Activated CD4-positive, alpha-beta memory T cell treated with anti-CD3 and anti-CD28 coated beads, Interleukin-2, amount 10 ng/mL, durations not matched to agents 7 days and 5 days (primary cell): ENCODE results near the gene FARP2. TPM values are rescaled to one million over a fixed set of nuclear protein-coding genes. Genes with fewer than 3 reads are reported as not detected.
A peak's percentile ranks its signal among the peaks of the same experiment; 100 is the strongest.

Experiments used
- CTCF ChIA-PET: fragments of 350-600 bp; sonication (Branson Sonifier 250); formaldehyde crosslinking; loops from one replicate; lab custom pipeline; 2021; ENCODE audit warnings: antibody characterized with exemption, inconsistent platforms; lab: Charles Lee
- POLR2A ChIA-PET: fragments of 350-600 bp; sonication (Branson Sonifier 250); formaldehyde crosslinking; loops from one replicate; lab custom pipeline; 2021; ENCODE audit warnings: antibody characterized with exemption; lab: Charles Lee
- DNase-seq: peaks from one replicate; pipeline ENCODE4 v3.0.0-alpha.2; 2020
- H3K27ac Mint-ChIP-seq: one replicate; pipeline ENCODE4 v1.8.0; 2021; ENCODE audit warnings: mild to moderate bottlenecking, mixed read lengths
- H3K27me3 Mint-ChIP-seq: one replicate; pipeline ENCODE4 v1.8.0; 2021; ENCODE audit warnings: mixed read lengths
- H3K36me3 Mint-ChIP-seq: one replicate; pipeline ENCODE4 v1.8.0; 2021; ENCODE audit warnings: low read depth, mixed read lengths
- H3K4me1 Mint-ChIP-seq: one replicate; pipeline ENCODE4 v1.8.0; 2021; ENCODE audit warnings: mixed read lengths
- H3K4me3 Mint-ChIP-seq: one replicate; pipeline ENCODE4 v1.8.0; 2021; ENCODE audit warnings: mild to moderate bottlenecking, mixed read lengths
- H3K9me3 Mint-ChIP-seq: one replicate; pipeline ENCODE4 v1.8.0; 2021; ENCODE audit warnings: mixed read lengths
- total RNA-seq, 2 experiments: library from RNA; stranded (reverse); gene quantifications; one replicate each; pipeline ENCODE4 v1.2.3, GENCODE V29; 2021

FARP2 gene
- total RNA-seq, 2 experiments from 2014 or later: 14.1 to 15.0 TPM

- Mint-ChIP-seq H3K27me3 (peaks cover 11% of the 10 kb centered on the region), H3K36me3 (no peaks in the 10 kb centered on the region), H3K27ac (no peak overlapping the region), H3K4me1 (peaks cover 3% of the 10 kb centered on the region), H3K4me3 (no peak overlapping the region), H3K9me3 (no peaks in the 10 kb centered on the region)
- ChIA-PET CTCF (no interaction called here), POLR2A (no interaction called here)
- DNase-seq: no peak
These were observed 180.0 kb downstream of the FARP2 start for GRCh38 chr2:241535871-241536655.

- Mint-ChIP-seq H3K36me3 (no peaks in the 10 kb centered on the region), H3K4me3 (no peak overlapping the region), H3K27ac (no peak overlapping the region), H3K27me3 (peaks cover 17% of the 10 kb centered on the region), H3K4me1 (peaks cover 3% of the 10 kb centered on the region), H3K9me3 (no peaks in the 10 kb centered on the region)
- ChIA-PET POLR2A (no interaction called here), CTCF (no interaction called here)
- DNase-seq: no peak
These were observed 182.9 kb downstream of the FARP2 start for GRCh38 chr2:241538838-241539615.

- Mint-ChIP-seq H3K27me3 (peaks cover 17% of the 10 kb centered on the region), H3K4me1 (peaks cover 3% of the 10 kb centered on the region), H3K9me3 (no peaks in the 10 kb centered on the region), H3K27ac (no peak overlapping the region), H3K36me3 (no peaks in the 10 kb centered on the region), H3K4me3 (no peak overlapping the region)
- DNase-seq: no peak
- ChIA-PET POLR2A (no interaction called here), CTCF (no interaction called here)
These were observed 183.7 kb downstream of the FARP2 start for GRCh38 chr2:241539616-241540374.

- Mint-ChIP-seq H3K4me3 (no peak overlapping the region), H3K27ac (no peak overlapping the region), H3K9me3 (no peaks in the 10 kb centered on the region), H3K4me1 (peaks cover 3% of the 10 kb centered on the region), H3K36me3 (no peaks in the 10 kb centered on the region), H3K27me3 (peaks cover 17% of the 10 kb centered on the region)
- no peak for DNase-seq
- ChIA-PET CTCF (no interaction called here), POLR2A (no interaction called here)
These were observed 184.3 kb downstream of the FARP2 start for GRCh38 chr2:241540401-241540770.

GRCh38 chr2:241540771-241541561, 184.9 kb downstream of the FARP2 start:
- H3K4me1 Mint-ChIP-seq: peaks cover 3% of the 10 kb centered on the region
- H3K36me3 Mint-ChIP-seq: no peaks in the 10 kb centered on the region
- peak; percentile 65 for DNase-seq
- H3K27ac Mint-ChIP-seq: no peak overlapping the region
- no peak overlapping the region for H3K4me3 Mint-ChIP-seq
- peaks cover 17% of the 10 kb centered on the region for H3K27me3 Mint-ChIP-seq
- CTCF ChIA-PET: no interaction called here
- POLR2A ChIA-PET: no interaction called here
- no peaks in the 10 kb centered on the region for H3K9me3 Mint-ChIP-seq

GRCh38 chr2:241541564-241542277, 185.6 kb downstream of the FARP2 start:
- POLR2A ChIA-PET: no interaction called here
- peaks cover 17% of the 10 kb centered on the region for H3K27me3 Mint-ChIP-seq
- CTCF ChIA-PET: no interaction called here
- H3K27ac Mint-ChIP-seq: no peak overlapping the region
- peaks cover 3% of the 10 kb centered on the region for H3K4me1 Mint-ChIP-seq
- no peak for DNase-seq
- H3K36me3 Mint-ChIP-seq: no peaks in the 10 kb centered on the region
- H3K4me3 Mint-ChIP-seq: no peak overlapping the region
- no peaks in the 10 kb centered on the region for H3K9me3 Mint-ChIP-seq

- H3K36me3 Mint-ChIP-seq: no peaks in the 10 kb centered on the region
- H3K27ac Mint-ChIP-seq: no peak overlapping the region
- ChIA-PET CTCF (no interaction called here), POLR2A (no interaction called here)
- no peaks in the 10 kb centered on the region for H3K9me3 Mint-ChIP-seq
- H3K4me1 Mint-ChIP-seq: peaks cover 3% of the 10 kb centered on the region
- no peak overlapping the region for H3K4me3 Mint-ChIP-seq
- DNase-seq: no peak
- H3K27me3 Mint-ChIP-seq: peaks cover 17% of the 10 kb centered on the region
These were observed 186.2 kb downstream of the FARP2 start for GRCh38 chr2:241542278-241542605.

Other genes starting within 250 kb of the FARP2 start
- 10 to 100 TPM; 58.1 to 58.9 TPM for gene PASK, start 206.8 kb upstream of the FARP2 start, total RNA-seq
- 100 to 1,000 TPM; 103 to 106 TPM for gene PPP1R7, start 205.8 kb upstream of the FARP2 start, total RNA-seq
- under 1 TPM; 0.53 to 0.91 TPM for gene ANO7, start 167.6 kb upstream of the FARP2 start, total RNA-seq
- 100 to 1,000 TPM; 190 to 193 TPM for gene HDLBP, start 40.6 kb upstream of the FARP2 start, total RNA-seq
- 100 to 1,000 TPM; 282 to 290 TPM for gene SEPTIN2, start 40.4 kb upstream of the FARP2 start, total RNA-seq
- gene STK25, start 152.3 kb downstream of the FARP2 start, total RNA-seq: 100 to 1,000 TPM in 1 of 2 experiments, 10 to 100 TPM in 1; 98.8 to 108 TPM
- under 1 TPM; 0.08 to 0.15 TPM for gene BOK, start 202.5 kb downstream of the FARP2 start, total RNA-seq